Nephron progenitor cell (in vitro differentiated cells): Measurements from ENCODE around the gene ARF5.

Source experiments
- DNase-seq: peaks from one replicate; pipeline ENCODE4 v3.0.0; 2021
- H3K27ac Mint-ChIP-seq: 2 replicates; pipeline ENCODE4 v1.8.0; 2021; ENCODE audit warnings: mild to moderate bottlenecking, moderate library complexity, mixed read lengths
- H3K27me3 Mint-ChIP-seq: 2 replicates; pipeline ENCODE4 v1.8.0; 2021; ENCODE audit warnings: mild to moderate bottlenecking, low read depth, mixed read lengths; ENCODE audit not compliant: poor library complexity
- H3K36me3 Mint-ChIP-seq: 2 replicates; pipeline ENCODE4 v1.8.0; 2021; ENCODE audit warnings: low read depth, mixed read lengths
- H3K4me1 Mint-ChIP-seq: 2 replicates; pipeline ENCODE4 v1.8.0; 2021; ENCODE audit warnings: mixed read lengths
- H3K4me3 Mint-ChIP-seq: 2 replicates; pipeline ENCODE4 v1.8.0; 2021; ENCODE audit warnings: mild to moderate bottlenecking, moderate library complexity, mixed read lengths
- H3K9me3 Mint-ChIP-seq: 2 replicates; pipeline ENCODE4 v1.8.0; 2021; ENCODE audit warnings: mild to moderate bottlenecking, moderate library complexity, mixed read lengths
- CTCF ChIP-seq: fragments of 200-600 bp; sonication (generic); IDR thresholded peaks from 2 replicates; pipeline ENCODE4 v1.5.0; 2021; ENCODE audit warnings: antibody characterized with exemption

Gene ARF5

GRCh38 chr7:127578036-127578684 lies 10.1 kb upstream of the ARF5 start:
- Mint-ChIP-seq H3K4me3 (no peak overlapping the region), H3K27ac (peak overlapping the region; percentile 8), H3K27me3 (no peaks in the 10 kb centered on the region), H3K9me3 (no peaks in the 10 kb centered on the region), H3K4me1 (peaks cover 12% of the 10 kb centered on the region), H3K36me3 (peaks cover 17% of the 10 kb centered on the region)
- TF ChIP-seq CTCF: no peak
- no peak for DNase-seq

DNA sequence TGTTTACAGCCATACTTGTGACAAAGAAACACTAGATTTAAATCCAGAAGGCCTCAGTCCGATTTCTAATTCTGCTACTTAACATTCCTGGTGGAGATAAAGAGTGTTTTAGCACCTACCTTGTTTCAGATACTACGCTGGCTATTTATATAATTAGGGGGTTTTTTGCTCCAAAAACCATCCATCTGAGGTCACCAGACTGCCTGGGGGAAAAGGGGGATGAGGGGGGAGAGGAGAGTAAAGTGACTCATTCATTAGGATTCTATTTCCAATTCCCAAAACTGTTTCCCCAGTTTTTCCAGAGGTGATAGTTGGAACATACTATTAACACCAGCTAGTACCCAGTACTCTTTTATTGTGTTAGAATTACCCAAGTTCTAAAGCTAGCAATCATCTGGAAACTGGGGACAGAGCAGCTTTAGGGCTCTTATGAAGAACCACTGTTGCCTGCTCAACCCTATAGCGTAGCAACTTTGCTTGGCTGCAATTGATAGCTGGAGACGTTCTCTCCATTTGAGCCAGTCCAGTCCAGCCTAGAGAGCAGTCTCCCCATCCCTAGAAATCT lies 9.4 kb upstream of the ARF5 start:
- no peak overlapping the region for H3K4me3 Mint-ChIP-seq

DNA sequence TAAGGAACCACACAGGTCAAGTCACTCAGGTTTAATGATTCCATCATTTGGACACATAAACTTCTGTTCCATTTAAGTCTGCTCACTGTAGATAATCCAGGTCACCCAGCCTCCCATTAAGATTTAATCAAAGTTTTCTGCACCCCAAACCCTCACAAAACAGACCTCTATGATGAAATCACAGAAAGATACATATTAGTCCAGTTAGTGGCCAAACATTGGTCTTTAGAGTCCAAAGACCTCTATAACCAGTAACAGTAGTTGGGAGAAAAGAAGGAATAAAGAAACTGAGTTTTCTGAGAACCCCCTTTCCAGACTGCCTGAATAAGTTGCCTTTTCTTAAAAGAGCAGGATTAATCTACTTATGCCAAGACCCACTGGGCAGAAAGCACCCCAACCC lies 7.6 kb upstream of the ARF5 start:
- no peak for TF ChIP-seq CTCF
- DNase-seq: no peak
- H3K4me1 Mint-ChIP-seq: peaks cover 30% of the 10 kb centered on the region
- peaks cover under 1% of the 10 kb centered on the region for H3K27me3 Mint-ChIP-seq
- no peak overlapping the region for H3K27ac Mint-ChIP-seq
- peaks cover 1% of the 10 kb centered on the region for H3K9me3 Mint-ChIP-seq
- peaks cover 23% of the 10 kb centered on the region for H3K36me3 Mint-ChIP-seq
- no peak overlapping the region for H3K4me3 Mint-ChIP-seq

More for the DNA sequence above, 9.4 kb upstream of the ARF5 start:
- TF ChIP-seq CTCF: no peak
- Mint-ChIP-seq H3K27me3 (no peaks in the 10 kb centered on the region), H3K9me3 (no peaks in the 10 kb centered on the region), H3K4me1 (peaks cover 18% of the 10 kb centered on the region), H3K27ac (peak overlapping the region; percentile 8), H3K36me3 (peaks cover 23% of the 10 kb centered on the region)
- no peak for DNase-seq

DNA sequence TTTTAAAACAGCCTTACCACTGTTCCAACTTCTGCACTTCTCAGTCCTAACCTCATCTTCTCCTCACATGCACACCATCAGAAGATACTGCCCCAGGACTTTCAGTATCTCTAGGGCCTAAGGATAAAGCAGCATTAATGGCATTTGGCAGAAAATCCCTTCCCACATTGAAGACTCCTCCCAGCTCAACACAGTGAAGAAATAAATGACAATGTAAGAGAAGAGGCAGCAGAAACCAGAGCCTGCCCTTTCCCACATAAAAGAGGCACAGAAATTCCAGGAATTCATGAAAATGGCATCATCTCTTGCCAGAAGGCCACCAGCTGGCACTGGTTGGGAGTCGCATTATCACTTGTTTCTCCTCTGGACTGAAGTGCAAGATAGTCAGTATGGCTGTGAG lies 6.5 kb upstream of the ARF5 start:
- no peak overlapping the region for H3K4me3 Mint-ChIP-seq
- H3K4me1 Mint-ChIP-seq: peaks cover 30% of the 10 kb centered on the region
- H3K9me3 Mint-ChIP-seq: peaks cover 12% of the 10 kb centered on the region
- H3K36me3 Mint-ChIP-seq: peaks cover 30% of the 10 kb centered on the region
- no peak for DNase-seq
- H3K27me3 Mint-ChIP-seq: peaks cover 3% of the 10 kb centered on the region
- no peak for TF ChIP-seq CTCF
- H3K27ac Mint-ChIP-seq: no peak overlapping the region

DNA sequence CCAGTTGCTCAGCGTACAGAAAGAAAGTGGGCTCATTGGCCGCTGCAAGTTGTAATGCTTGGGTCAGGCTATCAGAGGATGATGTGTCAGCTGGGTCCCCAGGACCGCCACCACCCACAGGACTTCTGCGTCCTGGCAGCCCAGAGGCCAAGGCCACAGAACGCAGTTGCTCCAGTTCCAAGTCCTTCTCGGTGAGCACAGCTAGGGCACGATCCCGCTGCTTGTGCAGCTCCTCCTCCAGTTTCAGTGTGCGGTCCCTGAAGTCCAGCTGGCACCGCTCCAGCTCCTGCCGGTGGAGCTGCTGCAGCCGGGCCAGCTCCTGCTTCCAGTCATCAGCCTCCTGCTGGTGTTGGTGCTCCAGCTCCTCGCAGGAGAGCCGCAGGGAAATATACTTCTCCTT lies 5.8 kb upstream of the ARF5 start:
- Mint-ChIP-seq H3K27ac (no peak overlapping the region), H3K4me1 (peaks cover 30% of the 10 kb centered on the region), H3K4me3 (no peak overlapping the region), H3K9me3 (peaks cover 15% of the 10 kb centered on the region), H3K36me3 (peaks cover 31% of the 10 kb centered on the region), H3K27me3 (peaks cover 6% of the 10 kb centered on the region)
- no peak for TF ChIP-seq CTCF
- no peak for DNase-seq

GRCh38 chr7:127584648-127585043 lies 3.6 kb upstream of the ARF5 start:
- H3K9me3 Mint-ChIP-seq: peaks cover 15% of the 10 kb centered on the region
- peak overlapping the region; percentile 94 for H3K27ac Mint-ChIP-seq
- peak overlapping the region; percentile 94 for H3K4me3 Mint-ChIP-seq
- peaks cover 31% of the 10 kb centered on the region for H3K36me3 Mint-ChIP-seq
- H3K4me1 Mint-ChIP-seq: peaks cover 38% of the 10 kb centered on the region
- DNase-seq: no peak
- peaks cover 11% of the 10 kb centered on the region for H3K27me3 Mint-ChIP-seq
- TF ChIP-seq CTCF: no peak
